Transverse colon (tissue), 4 donors: Measurements from ENCODE around the gene GDF2. TPM values are rescaled to one million over a fixed set of nuclear protein-coding genes. Genes with fewer than 3 reads are reported as not detected.

Experiments used
- DNase-seq: peaks from one replicate; pipeline ENCODE4 v3.0.0-alpha.2; 2019
- H3K27ac ChIP-seq, 4 donors: fragments of 200-600 bp; sonication (generic); 2 replicates each; pipeline ENCODE4 v1.5.1; 2016 to 2018; ENCODE audit warnings: inconsistent platforms in 4 of 4
- H3K27me3 ChIP-seq: fragments of 200-600 bp; sonication (generic); 2 replicates; pipeline ENCODE4 v1.5.1; 2017; ENCODE audit warnings: inconsistent platforms
- H3K36me3 ChIP-seq, 4 donors: fragments of 200-600 bp; sonication (generic); 2 replicates each; pipeline ENCODE4 v1.5.1; 2017 to 2019; ENCODE audit warnings: inconsistent platforms in 4 of 4
- H3K4me1 ChIP-seq, 4 donors: fragments of 200-600 bp; sonication (generic); 2 replicates each; pipeline ENCODE4 v1.5.1; 2017 to 2020; ENCODE audit warnings: inconsistent platforms in 4 of 4
- H3K4me3 ChIP-seq, 4 donors: fragments of 200-600 bp; sonication (generic); 1 replicate in 1 of 4; 2 replicates in 3 of 4; pipeline versions ENCODE4 v1.5.1 to v1.6.1; 2017 to 2019; ENCODE audit warnings: inconsistent platforms in 4 of 4
- H3K9me3 ChIP-seq, 2 donors: fragments of 200-600 bp; sonication (generic); 2 replicates each; pipeline ENCODE4 v1.5.1; 2017 to 2019; ENCODE audit warnings: inconsistent platforms in 2 of 2
- EP300 ChIP-seq: sonication (generic); formaldehyde crosslinking; IDR thresholded peaks from one replicate; pipeline ENCODE4 v1.6.1; 2017; ENCODE audit warnings: antibody characterized with exemption, low read depth
- POLR2A ChIP-seq: fragments of 450-650 bp; IDR thresholded peaks from one replicate; pipeline ENCODE4 v1.6.1; 2016; ENCODE audit warnings: antibody characterized with exemption, mild to moderate bottlenecking, moderate library complexity
- POLR2AphosphoS5 ChIP-seq, 3 donors: sonication (generic); formaldehyde crosslinking; IDR thresholded peaks; one replicate each; pipeline ENCODE4 v1.6.1; 2016; ENCODE audit warnings: antibody characterized with exemption in 3 of 3
- WGBS, 2 donors: methylation state at CpG; one replicate each; pipeline ENCODE4 v1.1.5; 2018; ENCODE audit warnings: low coverage in 1 of 2; 5-methylcytosine and 5-hydroxymethylcytosine counted together
- in situ Hi-C, 4 donors: fragments of 200-750 bp; cut with MboI; loops; one replicate each; pipeline versions ENCODE4 v1.15.0 to v1.15.1; 2017; ENCODE audit warnings: low sequenced_read_pairs in 3 of 4, low pct_ligation_motif_present in 1 of 4, low pct_unique_long_range_greater_than_20kb in 1 of 4
- intact Hi-C: fragments of 100-400 bp; cut with DNase I; formaldehyde crosslinking; loops from one replicate; pipeline ENCODE4 v1.15.1; 2023; ENCODE audit warnings: low total_unique reads
- total RNA-seq, 4 donors: library from RNA; depleted of rRNA; stranded (reverse); fragments of >200 nt; gene quantifications; one replicate each; pipeline ENCODE4 v1.1.0, GENCODE V29; 2016
- TF ChIP-seq, protein P1 (sequence below), 5 experiments: fragments of 200-600 bp in 3 of 5; fragments of 450-650 bp in 2 of 5; sonication (generic) in 3 of 5; IDR thresholded peaks; 1 replicate in 2 of 5; 2 replicates in 3 of 5; pipeline ENCODE4 v1.5.1; 2016 to 2017; ENCODE audit warnings: antibody characterized with exemption in 5 of 5, inconsistent platforms in 3 of 5, mild to moderate bottlenecking in 2 of 5, moderate library complexity in 1 of 5

Gene GDF2
- total RNA-seq, 4 donors from 2014 or later: not detected

GRCh38 chr10:47288236-47288635, 34.0 kb upstream of the GDF2 start:
- DNase-seq: no peak

GRCh38 chr10:47288916-47289495, 33.2 kb upstream of the GDF2 start:
- in situ Hi-C loops: no loop called here
- no peaks in the 10 kb centered on the region for H3K27me3 ChIP-seq
- no peak for DNase-seq
- no peak overlapping the region for H3K27ac ChIP-seq
- no peak overlapping the region for H3K4me3 ChIP-seq
- TF ChIP-seq EP300 (no peak), POLR2A (no peak), POLR2AphosphoS5 (IDR thresholded peaks at IDR 0.05) (no peak)
- TF ChIP-seq, protein P1, sequence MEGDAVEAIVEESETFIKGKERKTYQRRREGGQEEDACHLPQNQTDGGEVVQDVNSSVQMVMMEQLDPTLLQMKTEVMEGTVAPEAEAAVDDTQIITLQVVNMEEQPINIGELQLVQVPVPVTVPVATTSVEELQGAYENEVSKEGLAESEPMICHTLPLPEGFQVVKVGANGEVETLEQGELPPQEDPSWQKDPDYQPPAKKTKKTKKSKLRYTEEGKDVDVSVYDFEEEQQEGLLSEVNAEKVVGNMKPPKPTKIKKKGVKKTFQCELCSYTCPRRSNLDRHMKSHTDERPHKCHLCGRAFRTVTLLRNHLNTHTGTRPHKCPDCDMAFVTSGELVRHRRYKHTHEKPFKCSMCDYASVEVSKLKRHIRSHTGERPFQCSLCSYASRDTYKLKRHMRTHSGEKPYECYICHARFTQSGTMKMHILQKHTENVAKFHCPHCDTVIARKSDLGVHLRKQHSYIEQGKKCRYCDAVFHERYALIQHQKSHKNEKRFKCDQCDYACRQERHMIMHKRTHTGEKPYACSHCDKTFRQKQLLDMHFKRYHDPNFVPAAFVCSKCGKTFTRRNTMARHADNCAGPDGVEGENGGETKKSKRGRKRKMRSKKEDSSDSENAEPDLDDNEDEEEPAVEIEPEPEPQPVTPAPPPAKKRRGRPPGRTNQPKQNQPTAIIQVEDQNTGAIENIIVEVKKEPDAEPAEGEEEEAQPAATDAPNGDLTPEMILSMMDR (IDR thresholded peaks at IDR 0.05): no peak
- intact Hi-C loops: no loop called here
- no peaks in the 10 kb centered on the region for H3K9me3 ChIP-seq
- H3K36me3 ChIP-seq: no peaks in the 10 kb centered on the region
- 86% methylated on average over 1 to 8 of the region's 9 CpGs for WGBS, 2 donors
- peaks cover 0 to 4% (median 0%) of the 10 kb centered on the region in 4 donors for H3K4me1 ChIP-seq

More at GRCh38 chr10:47288236-47288635, 34.0 kb upstream of the GDF2 start:
- 82 to 92% methylated on average over 4 to 8 of the region's 8 CpGs for WGBS, 2 donors
- intact Hi-C loops: no loop called here
- Histone ChIP-seq H3K36me3 (no peaks in the 10 kb centered on the region), H3K27me3 (no peaks in the 10 kb centered on the region), H3K27ac (no peak overlapping the region), H3K4me3 (no peak overlapping the region), H3K9me3 (no peaks in the 10 kb centered on the region), H3K4me1 (peaks cover 0 to 4% (median 0%) of the 10 kb centered on the region in 4 donors)
- in situ Hi-C loops: no loop called here
- TF ChIP-seq EP300 (no peak), POLR2A (no peak), POLR2AphosphoS5 (IDR thresholded peaks at IDR 0.05) (no peak)
- TF ChIP-seq, protein P1 (IDR thresholded peaks at IDR 0.05): no peak

- no peak for TF ChIP-seq POLR2A
- no peak for TF ChIP-seq POLR2AphosphoS5 (IDR thresholded peaks at IDR 0.05)
- TF ChIP-seq, protein P1 (IDR thresholded peaks at IDR 0.05): no peak
- no peak for TF ChIP-seq EP300
- no peak overlapping the region for H3K27ac ChIP-seq
- 80 to 94% methylated on average over 1 to 6 of the region's 6 CpGs for WGBS, 2 donors
- no peaks in the 10 kb centered on the region for H3K27me3 ChIP-seq
- no peaks in the 10 kb centered on the region for H3K36me3 ChIP-seq
- H3K4me1 ChIP-seq: peaks cover 0 to 4% (median 0%) of the 10 kb centered on the region in 4 donors
- intact Hi-C loops: no loop called here
- H3K9me3 ChIP-seq: no peaks in the 10 kb centered on the region
- no peak overlapping the region for H3K4me3 ChIP-seq
- DNase-seq: no peak
- in situ Hi-C loops: no loop called here
Measured at GRCh38 chr10:47289921-47290320, 32.3 kb upstream of the GDF2 start.

GRCh38 chr10:47290338-47290737, 31.9 kb upstream of the GDF2 start:
- 73% methylated on average over 3 of the region's 3 CpGs; no CpG with 5 or more reads in 1 of the 2 donors for whole genome bisulfite sequencing, 2 donors
- Histone ChIP-seq H3K9me3 (no peaks in the 10 kb centered on the region), H3K36me3 (no peaks in the 10 kb centered on the region), H3K27me3 (no peaks in the 10 kb centered on the region), H3K4me1 (peaks cover 0 to 4% (median 0%) of the 10 kb centered on the region in 4 donors), H3K27ac (no peak overlapping the region), H3K4me3 (no peak overlapping the region)
- DNase-seq: no peak
- TF ChIP-seq, protein P1 (IDR thresholded peaks at IDR 0.05): no peak
- TF ChIP-seq EP300 (no peak), POLR2AphosphoS5 (IDR thresholded peaks at IDR 0.05) (no peak), POLR2A (no peak)
- in situ Hi-C loops: no loop called here
- intact Hi-C loops: no loop called here
